Measurements from ENCODE around the gene ABHD12B.
A peak's percentile ranks its signal among the peaks of the same experiment; 100 is the strongest.

- no peak for TF ChIP-seq EZH2phosphoT487 (IDR thresholded peaks at IDR 0.05; ENCODE audit: low read depth)
- peak; percentile 8; the same call in 1 of the 2 replicates for TF ChIP-seq CTCF (IDR thresholded peaks at IDR 0.05; ENCODE audit: low read depth, low read length)
These were observed 625 bp upstream of the ABHD12B start for GRCh38 chr14:50871228-50871627.
